HG03108 (cell line): ENCODE data around the gene OLFM4.

ENCODE experiments used
- ATAC-seq: cut with Tn5 transposase; IDR thresholded peaks from one replicate; pipeline ENCODE4 v1.9.1; 2021; ENCODE audit warnings: moderate library complexity; ENCODE audit not compliant: unreplicated experiment

The OLFM4 gene

DNA sequence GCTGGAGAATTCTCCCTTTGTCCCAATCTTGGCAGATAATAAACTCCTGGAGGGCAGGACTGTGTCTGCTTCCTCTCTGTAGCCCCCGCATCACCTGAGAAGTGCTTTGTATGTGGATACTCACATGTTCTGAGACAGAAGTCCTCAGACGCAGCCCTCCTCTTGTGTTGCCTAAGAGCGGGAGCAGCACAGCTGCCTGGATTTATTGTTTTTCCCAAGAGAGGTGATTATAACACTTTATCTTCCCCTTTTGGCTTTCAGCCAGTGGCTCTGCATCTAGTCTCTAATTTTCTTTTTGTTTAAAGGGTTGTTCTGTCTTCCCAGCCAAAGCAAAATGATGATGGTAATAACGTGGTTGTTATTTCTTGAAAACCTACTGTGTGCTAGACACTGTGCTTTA, 36.1 kb downstream of the OLFM4 start:
- no peak for ATAC-seq

DNA sequence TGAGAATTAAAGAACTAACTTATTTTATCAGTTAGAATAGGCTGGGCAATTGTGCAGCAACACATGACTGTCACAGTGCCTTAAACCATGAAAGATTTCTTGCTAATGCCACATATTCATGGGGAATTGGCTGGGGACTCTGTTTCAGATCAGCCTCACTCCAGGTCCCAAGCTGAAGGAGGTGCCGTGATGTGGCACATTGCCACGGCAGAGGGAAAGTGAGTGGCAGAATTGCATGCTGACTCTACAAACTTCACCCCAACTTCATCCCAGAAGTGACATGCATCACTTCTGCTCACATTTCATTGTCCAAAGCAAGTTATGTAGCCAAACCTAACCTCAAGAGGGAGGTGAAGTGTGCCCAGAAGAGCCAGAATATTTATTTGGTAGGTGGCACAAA, 37.8 kb downstream of the OLFM4 start:
- no peak for ATAC-seq

DNA sequence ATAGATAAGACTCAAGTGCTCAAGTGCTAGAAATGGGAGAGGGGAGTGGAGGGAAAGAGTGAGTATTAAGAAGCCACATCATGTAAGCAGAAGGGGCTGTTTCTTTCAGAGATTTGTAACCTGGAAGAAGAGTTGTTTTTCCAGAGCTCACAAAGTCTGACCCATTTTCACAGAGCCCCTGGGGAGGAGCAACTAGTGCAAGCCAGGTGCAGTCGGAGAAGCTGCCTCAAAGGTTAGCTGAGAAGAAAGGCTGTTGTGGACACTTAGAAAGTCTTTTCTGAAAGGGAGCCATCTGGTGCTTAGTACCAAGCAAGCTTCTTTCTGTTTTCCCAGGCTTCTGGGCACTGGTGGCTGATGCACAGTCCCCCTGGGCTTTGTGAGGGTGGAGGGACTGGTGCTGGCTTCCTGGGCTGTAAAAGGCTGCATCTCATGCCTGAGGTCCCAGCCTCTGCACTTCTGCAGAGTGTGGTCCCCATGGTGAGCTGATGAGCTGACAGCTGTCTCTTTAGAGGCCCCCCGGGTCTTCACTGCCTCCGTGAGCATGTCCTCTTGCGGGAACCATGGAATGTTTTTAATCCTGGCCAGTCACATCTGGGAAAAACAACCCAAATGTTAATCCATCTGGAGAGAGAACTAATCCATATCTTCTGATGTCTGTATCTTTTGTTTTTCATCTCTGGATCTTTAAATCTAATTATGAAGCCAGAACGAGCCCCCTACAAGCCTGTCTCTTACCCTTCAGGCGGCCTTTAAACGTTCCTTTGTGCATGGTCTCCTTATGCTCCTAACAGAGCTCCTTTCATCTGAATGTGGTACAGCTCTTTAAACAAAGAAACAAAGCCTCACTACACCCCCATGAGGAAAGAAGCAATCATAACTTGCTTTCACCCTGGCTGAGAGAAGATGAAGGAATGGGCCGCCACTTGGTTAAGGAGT, 40.2 kb downstream of the OLFM4 start:
- no peak for ATAC-seq

DNA sequence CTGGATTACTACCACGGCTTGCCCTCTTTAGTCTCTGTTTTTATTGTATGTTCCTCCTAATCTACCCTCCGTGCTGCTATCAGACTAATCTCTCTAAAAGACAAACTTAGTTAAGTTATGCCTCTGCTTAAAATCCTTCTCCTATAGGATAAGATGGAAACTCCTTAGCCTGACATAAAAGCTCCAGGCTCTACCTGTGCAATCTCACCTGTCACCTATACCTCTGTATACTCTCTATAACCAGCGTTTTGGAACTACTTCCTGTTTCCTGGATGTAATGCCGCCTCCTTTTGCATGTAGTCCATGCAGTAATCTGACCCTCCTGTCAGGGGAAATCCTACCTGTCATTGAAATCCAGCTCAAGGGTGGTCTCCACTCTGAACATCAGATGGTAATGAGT, 41.2 kb downstream of the OLFM4 start:
- no peak for ATAC-seq

DNA sequence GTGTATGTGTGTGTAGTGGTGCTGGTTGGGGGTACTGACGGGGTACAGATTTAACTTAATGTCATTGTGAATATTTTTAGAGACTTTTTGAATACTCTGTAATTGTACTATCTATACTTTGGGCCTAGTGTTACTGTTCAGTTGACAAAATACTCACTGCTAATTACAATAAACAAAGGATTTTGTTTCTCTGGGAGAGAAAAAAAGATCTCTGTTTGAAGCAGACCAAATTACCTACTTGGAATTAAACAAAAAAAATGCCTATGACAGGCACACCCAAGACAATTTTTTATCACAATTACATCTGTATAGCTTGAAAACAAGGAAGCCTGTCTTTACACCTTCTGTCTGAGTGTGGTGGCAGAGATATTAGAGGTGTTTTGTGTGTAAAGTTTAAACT, 45.1 kb downstream of the OLFM4 start:
- no peak for ATAC-seq

DNA sequence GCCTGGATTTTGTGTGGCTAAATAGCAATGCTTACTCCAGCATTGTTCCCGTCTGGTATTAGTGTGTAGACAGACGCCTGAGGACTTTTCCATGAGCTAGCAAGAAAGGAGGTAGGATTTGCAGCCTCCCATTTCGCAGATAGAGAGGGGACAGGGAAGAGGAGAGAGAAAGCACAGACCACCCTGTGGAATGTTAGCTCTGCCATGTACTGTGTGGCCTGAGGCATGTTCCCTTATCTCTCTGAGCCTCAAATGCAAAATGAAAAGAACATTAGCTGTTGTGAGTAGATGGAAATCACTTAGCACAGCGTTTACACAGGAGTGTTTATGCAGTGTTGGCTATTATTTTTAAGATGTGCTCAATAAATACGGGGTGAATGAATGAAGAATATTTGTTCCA, 45.5 kb downstream of the OLFM4 start:
- ATAC-seq, result no peak

DNA sequence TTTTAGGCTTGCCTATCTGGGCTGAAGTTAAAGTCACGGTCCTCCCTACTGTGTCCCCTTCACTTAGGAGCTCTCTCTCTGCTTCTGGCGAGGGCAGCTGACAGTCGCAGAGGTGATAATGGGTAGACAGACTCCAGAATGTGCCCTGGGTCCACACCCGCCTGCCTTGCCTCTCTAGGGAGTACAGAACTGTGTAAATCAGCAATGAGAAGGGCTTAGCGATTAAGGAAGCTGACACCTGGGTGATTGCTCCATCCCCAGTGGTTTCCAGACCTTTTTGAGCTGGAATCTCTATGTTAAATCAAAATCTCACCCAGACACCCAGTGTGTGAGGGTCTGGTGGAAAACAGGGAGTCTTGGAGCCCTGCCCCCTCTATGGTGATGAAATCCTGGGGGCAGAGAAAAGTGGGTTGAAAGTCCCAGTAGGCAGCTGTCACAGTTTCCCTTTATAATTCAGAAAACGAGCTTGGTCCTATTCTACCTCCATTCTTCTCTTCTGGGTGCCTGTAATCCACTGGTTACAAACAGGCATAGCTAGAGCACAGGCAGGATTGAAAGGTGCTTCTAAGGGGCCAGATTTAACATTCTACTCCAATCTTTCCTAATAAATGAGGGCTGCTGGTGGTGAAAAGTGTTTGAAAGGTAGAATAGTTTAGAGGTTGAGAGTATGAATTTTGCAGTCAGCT, 46.9 kb downstream of the OLFM4 start:
- no peak for ATAC-seq

DNA sequence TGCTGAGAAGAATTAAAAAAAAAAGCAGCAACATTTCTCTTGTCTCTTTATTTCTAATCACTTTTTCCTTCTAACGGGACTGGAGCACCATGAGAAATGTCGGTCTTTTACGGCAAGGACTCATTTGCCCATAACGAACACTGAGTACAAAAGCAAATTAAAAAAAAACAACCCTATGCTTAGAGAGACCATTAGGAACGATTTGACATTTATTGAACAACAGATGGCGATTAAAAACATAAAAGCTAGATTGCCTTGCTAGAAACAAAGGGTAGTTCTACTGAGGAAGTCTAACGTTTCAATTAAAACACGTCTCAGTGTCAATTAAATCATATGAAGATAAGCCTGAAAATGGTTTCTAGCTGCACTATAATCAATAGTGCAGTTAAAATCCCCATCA, 51.1 kb downstream of the OLFM4 start:
- ATAC-seq, result no peak

DNA sequence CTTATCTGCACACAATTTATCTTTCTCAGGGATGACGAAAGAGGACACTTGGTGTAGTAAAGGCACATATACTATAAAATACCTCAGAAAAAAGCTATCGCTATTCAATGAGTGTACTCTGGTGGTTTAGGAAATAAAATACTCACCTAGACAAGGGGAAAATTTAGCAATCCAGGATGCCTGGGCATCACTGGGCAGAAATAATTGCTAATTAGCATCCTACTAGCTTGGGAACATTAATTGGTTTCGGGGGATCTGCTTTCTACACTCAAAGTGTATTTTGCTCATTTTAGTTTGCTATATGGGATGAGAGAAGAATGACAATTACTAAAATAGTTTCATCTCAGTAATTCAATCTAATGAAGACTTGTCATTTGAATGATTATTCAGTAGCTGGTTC, 60.3 kb downstream of the OLFM4 start:
- ATAC-seq, result no peak

DNA sequence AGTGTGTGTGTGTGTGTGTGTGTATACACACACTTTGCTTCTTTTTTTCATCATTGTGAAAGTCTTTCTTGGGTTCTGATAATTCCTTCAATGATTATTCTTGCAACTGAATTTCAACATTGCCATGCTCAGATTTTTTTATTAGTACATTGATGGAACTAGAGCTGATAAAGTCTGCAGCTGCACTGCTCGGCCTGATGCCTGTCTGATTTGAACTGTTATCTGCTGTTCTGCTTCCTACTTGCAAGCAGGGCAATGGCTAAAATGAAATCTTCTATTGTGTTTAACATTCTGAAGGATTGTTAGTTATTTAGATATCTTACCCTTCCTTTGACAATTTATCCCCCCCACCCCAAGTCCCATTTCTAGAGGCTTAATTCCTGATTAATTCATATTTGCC, 61.3 kb downstream of the OLFM4 start:
- no peak for ATAC-seq

DNA sequence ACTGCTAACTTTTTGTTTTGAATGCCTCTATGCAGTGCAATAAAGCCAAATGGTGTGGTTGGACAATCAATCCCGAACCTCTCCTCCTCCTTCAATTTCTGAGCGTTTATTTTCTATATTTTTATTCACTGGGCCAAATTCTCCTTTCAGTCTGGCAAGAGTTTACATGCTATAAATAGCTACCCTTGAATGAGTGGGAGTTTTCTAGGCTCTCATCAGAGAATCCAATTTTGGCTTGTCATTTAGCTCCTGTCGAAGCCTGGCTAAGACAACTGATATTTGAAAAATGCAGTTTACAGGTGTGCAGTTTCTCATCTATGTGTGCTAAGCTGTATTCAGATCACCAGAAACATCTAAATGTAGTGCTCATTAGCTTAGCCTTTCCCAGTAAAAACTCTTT, 61.8 kb downstream of the OLFM4 start:
- no peak for ATAC-seq

DNA sequence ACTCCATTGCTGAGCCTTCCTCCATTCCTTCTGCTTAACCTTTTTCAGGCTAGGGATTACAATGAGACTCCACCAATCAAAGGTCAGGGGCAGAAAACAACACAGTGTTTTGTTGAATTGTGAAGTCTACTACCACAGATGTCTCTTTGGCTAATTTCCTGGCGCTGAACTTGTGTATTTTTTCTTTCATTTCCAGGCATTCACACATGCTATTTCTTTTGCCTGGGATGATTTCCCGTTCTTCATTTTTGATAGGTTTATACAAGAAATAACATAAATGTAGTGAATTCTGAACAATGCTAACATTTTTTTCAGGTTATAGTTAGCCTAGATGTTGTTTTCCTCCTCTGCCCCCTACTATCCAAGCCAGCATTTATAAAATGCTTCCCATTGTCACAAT, 64.3 kb downstream of the OLFM4 start:
- ATAC-seq, result no peak

DNA sequence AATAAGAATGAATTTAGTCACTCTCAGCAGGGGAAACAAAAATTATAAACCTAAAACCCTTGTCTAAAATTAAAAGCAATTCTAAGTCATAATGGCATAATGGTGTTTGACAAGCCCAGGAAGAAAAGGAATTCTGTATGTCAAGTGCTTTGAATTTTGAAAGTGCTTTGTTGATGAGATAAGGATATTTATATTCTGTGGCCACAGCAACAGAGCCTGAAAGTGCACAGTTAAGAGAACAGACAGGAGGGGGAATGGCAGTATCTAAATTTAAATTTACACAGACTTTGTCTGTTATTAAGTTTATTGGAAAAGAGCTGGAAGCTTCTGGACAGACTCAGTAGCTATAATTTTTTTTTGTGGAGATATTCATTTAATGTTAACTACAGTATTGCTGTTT, 69.8 kb downstream of the OLFM4 start:
- ATAC-seq, result no peak

DNA sequence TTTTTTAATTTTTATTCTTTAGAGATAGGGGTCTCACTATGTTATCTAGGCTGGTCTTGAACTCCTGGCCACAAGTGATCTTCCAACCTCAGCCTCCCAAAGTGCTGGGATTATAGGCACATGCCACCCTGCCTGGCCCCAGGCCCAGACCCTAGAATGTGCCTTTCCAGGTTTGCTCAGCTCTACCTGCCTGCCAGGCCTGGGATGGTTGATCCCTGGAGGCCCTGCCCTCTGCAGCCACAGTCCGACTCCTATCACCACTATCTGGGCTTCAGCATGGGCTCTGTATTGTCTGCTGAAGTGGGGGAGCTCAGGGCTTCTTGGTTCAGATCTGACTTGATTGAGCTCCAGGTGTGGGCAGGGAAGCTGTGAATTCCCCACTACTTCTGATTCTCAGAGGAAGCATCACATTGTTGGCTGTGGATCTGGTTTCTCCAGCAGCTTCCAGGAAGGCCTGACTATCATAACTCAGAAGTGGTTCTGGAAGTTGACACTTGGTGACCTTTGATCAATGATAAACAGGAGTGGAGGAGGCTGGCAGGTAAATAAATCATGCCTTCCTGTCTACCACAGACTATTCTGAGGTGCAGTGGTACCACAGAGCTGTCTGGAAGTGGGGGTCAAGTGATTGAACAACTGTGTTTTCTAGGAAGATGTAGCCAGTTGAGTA, 71.9 kb downstream of the OLFM4 start:
- no peak for ATAC-seq
